Measurements from ENCODE around the gene MYO1B. TPM values are rescaled to one million over a fixed set of nuclear protein-coding genes. Genes with fewer than 3 reads are reported as not detected.

The MYO1B gene
- total and polyA plus RNA-seq, 2 of the 4 experiments (the other 2 are of a cell fraction): 57.2 to 116 TPM

GRCh38 chr2:191245046-191245868, at the start of gene MYO1B (continued):
- TF ChIP-seq CHD1 (IDR thresholded peaks at IDR 0.05; ENCODE audit: low read depth, low read length): no peak
- TF ChIP-seq USF2 (IDR thresholded peaks at IDR 0.05; ENCODE audit: low read depth, low read length): no peak

- Histone ChIP-seq H4K20me1 (ENCODE audit: insufficient read depth, low read length) (no peaks in the 10 kb centered on the region), H2BK5ac (ENCODE audit: low read depth, low read length, poor library complexity, severe bottlenecking) (no peak overlapping the region), H3K4me3 (ENCODE audit: insufficient read depth, low read depth, low read length) (no peak overlapping the region), H3K9me1 (ENCODE audit: insufficient read depth, low read length) (no peaks in the 10 kb centered on the region), H2AK9ac (replicated peaks; ENCODE audit: low read depth, low read length, poor library complexity) (no peak overlapping the region), H2BK120ac (ENCODE audit: low read depth, low read length) (no peak overlapping the region), H4K5ac (ENCODE audit: low read depth, low read length) (no peak overlapping the region), H2BK15ac (ENCODE audit: low read depth, low read length) (no peak overlapping the region), H3K4ac (ENCODE audit: low read depth, low read length) (no peak overlapping the region), H4K8ac (ENCODE audit: low read depth in 2 of 2, low read length in 2 of 2) (no peak overlapping the region), H2AFZ (replicated peaks; ENCODE audit: low read length, poor library complexity) (no peak overlapping the region), H4K91ac (ENCODE audit: insufficient read depth, low read depth, low read length) (no peak overlapping the region), H3K9me3 (ENCODE audit: control insufficient read depth, insufficient read depth, low read length) (no peaks in the 10 kb centered on the region), H3K27ac (ENCODE audit: insufficient read depth, low read length) (no peak overlapping the region), H3K23ac (ENCODE audit: low read depth, low read length) (no peak overlapping the region), H3K27me3 (ENCODE audit: control insufficient read depth, insufficient read depth, low read length) (no peaks in the 10 kb centered on the region), H2AK5ac (ENCODE audit: low read depth, low read length) (no peak overlapping the region), H3K56ac (ENCODE audit: extremely low read depth, insufficient read depth, low read length) (no peak overlapping the region; the same call in 1 of the 2 replicates), H3K4me1 (ENCODE audit: control insufficient read depth, insufficient read depth, low read length) (peaks cover 5% of the 10 kb centered on the region; the same call in 1 of the 2 replicates), H3K36me3 (ENCODE audit: control insufficient read depth, insufficient read depth, low read length) (no peaks in the 10 kb centered on the region), H3K18ac (ENCODE audit: low read depth, low read length) (no peak overlapping the region), H3K14ac (replicated peaks; ENCODE audit: low read depth, low read length) (no peak overlapping the region), H3K79me1 (ENCODE audit: low read depth in 1 of 2, low read length in 2 of 2) (no peaks in the 10 kb centered on the region; a peak in 1 of 4 replicates), H2BK20ac (ENCODE audit: low read depth, low read length) (no peak overlapping the region), H3K4me2 (ENCODE audit: low read depth, low read length) (no peak overlapping the region), H3K9ac (ENCODE audit: low read depth, low read length) (no peak overlapping the region)
- dilution Hi-C loops (cut with HindIII; ENCODE audit: low sequenced_read_pairs, unreplicated experiment): no loop called here
- CTCF ChIA-PET: interaction anchor here (1.3 kb wide), 1 partner anchor 32 kb away, joined by 5 read pairs; no protein-coding TSS in a partner anchor
- in situ Hi-C loops (cut with MboI; ENCODE audit: low sequenced_read_pairs): no loop called here
- WGBS, 2 experiments (ENCODE audit: extremely low coverage in 2 of 2, insufficient read length in 1 of 2): no CpG with 5 or more reads among the region's 3 CpGs
- no TSS peak for BruUV-seq (replicated peaks)
- POLR2A ChIA-PET (ENCODE audit: unreplicated experiment): no interaction called here
- intact Hi-C loops (cut with micrococcal nuclease): no loop called here
- DNase-seq: no peak
- 0 out of 2 replicates have a peak, but pooled peaks have one; percentile 21 for ATAC-seq (ENCODE audit: low read depth)
- TF ChIP-seq MXI1 (IDR thresholded peaks at IDR 0.05; ENCODE audit: borderline replicate concordance, low read depth, low read length) (no peak), MAFK (IDR thresholded peaks at IDR 0.05; ENCODE audit: low read depth, low read length) (no peak), BHLHE40 (IDR thresholded peaks at IDR 0.05; ENCODE audit: low read depth, low read length) (no peak), USF2 (IDR thresholded peaks at IDR 0.05; ENCODE audit: low read depth, low read length) (no peak), POLR2A (IDR thresholded peaks at IDR 0.05; ENCODE audit: low read depth, low read length) (no peak), RCOR1 (IDR thresholded peaks at IDR 0.05; ENCODE audit: insufficient replicate concordance, low read length) (no peak), SMC3 (IDR thresholded peaks at IDR 0.05; ENCODE audit: low read depth, low read length) (no peak), NFE2L2 (IDR thresholded peaks at IDR 0.05; ENCODE audit: low read depth, low read length) (no peak), ELK1 (IDR thresholded peaks at IDR 0.05; ENCODE audit: borderline replicate concordance, low read depth, low read length) (no peak), FOS (IDR thresholded peaks at IDR 0.05; ENCODE audit: low read depth, low read length) (no peak), CEBPB (IDR thresholded peaks at IDR 0.05; ENCODE audit: low read depth, low read length) (no peak)
These were observed 48.1 kb upstream of the MYO1B start for GRCh38 chr2:191197096-191197495.

Data from IMR-90 (cell line).